Prostate gland (tissue), 2 donors: ENCODE results near the gene UBC. TPM values are rescaled to one million over a fixed set of nuclear protein-coding genes. Genes with fewer than 3 reads are reported as not detected.
A peak's percentile ranks its signal among the peaks of the same experiment; 100 is the strongest.
"Not testable (repeated sequence)": the region's sequence is repeated elsewhere in the genome, so short reads cannot be mapped to it uniquely, and the experiment has no call there.

Experiments
- DNase-seq: peaks from one replicate; pipeline ENCODE4 v3.0.0-alpha.2; 2019; ENCODE audit warnings: low spot score
- H3K27ac ChIP-seq, 2 donors: fragments of 200-600 bp; sonication (generic); 2 replicates each; pipeline ENCODE4 v1.5.1; 2017 to 2019
- H3K27me3 ChIP-seq: fragments of 200-600 bp; sonication (generic); replicated peaks from 2 replicates; pipeline ENCODE4 v1.5.1; 2019; ENCODE audit not compliant: insufficient read depth
- H3K36me3 ChIP-seq, 2 donors: fragments of 200-600 bp; sonication (generic); 1 replicate in 1 of 2; 2 replicates in 1 of 2; pipeline versions ENCODE4 v1.5.1 to v1.8.1; 2017 to 2019
- H3K4me1 ChIP-seq: fragments of 200-600 bp; sonication (generic); replicated peaks from 2 replicates; pipeline ENCODE4 v1.5.1; 2019
- H3K4me3 ChIP-seq, 2 donors: fragments of 200-600 bp; sonication (generic); 2 replicates each; pipeline ENCODE4 v1.5.1; 2017 to 2019
- H3K9me3 ChIP-seq: fragments of 200-600 bp; sonication (generic); 2 replicates; pipeline ENCODE4 v1.5.1; 2017
- POLR2A ChIP-seq: fragments of 450-650 bp; IDR thresholded peaks from one replicate; pipeline ENCODE4 v1.6.1; 2016; ENCODE audit warnings: antibody characterized with exemption, mild to moderate bottlenecking
- POLR2AphosphoS5 ChIP-seq: sonication (generic); formaldehyde crosslinking; IDR thresholded peaks from one replicate; pipeline ENCODE4 v1.6.1; 2017; ENCODE audit warnings: antibody characterized with exemption
- WGBS: methylation state at CpG from one replicate; pipeline ENCODE4 v1.1.5; 2018; 5-methylcytosine and 5-hydroxymethylcytosine counted together
- intact Hi-C: fragments of 100-400 bp; cut with DNase I; formaldehyde crosslinking; loops from one replicate; pipeline ENCODE4 v1.14.2; 2022
- total RNA-seq, 2 donors: library from RNA; depleted of rRNA; stranded (reverse); fragments of >200 nt; gene quantifications; one replicate each; pipeline ENCODE4 v1.1.0, GENCODE V29; 2016
- TF ChIP-seq, protein P1 (sequence below), 4 experiments: fragments of 200-600 bp in 2 of 4; fragments of 450-650 bp in 2 of 4; sonication (generic) in 2 of 4; IDR thresholded peaks; 1 replicate in 3 of 4; 2 replicates in 1 of 4; pipeline ENCODE4 v1.5.1; 2016 to 2019; ENCODE audit warnings: antibody characterized with exemption in 4 of 4, mild to moderate bottlenecking in 2 of 4, moderate library complexity in 2 of 4

UBC gene
- total RNA-seq, 2 donors from 2014 or later = 854 to 1,154 TPM

GRCh38 chr12:124919521-124920352, 5.3 kb upstream of the UBC start:
- Histone ChIP-seq H3K27me3 (no peaks in the 10 kb centered on the region), H3K9me3 (no peaks in the 10 kb centered on the region), H3K27ac (peak overlapping the region; percentile 99 to 100), H3K4me3 (no peak overlapping the region), H3K36me3 (no peaks in the 10 kb centered on the region), H3K4me1 (peaks cover 4% of the 10 kb centered on the region)
- DNase-seq = no peak
- 66% methylated on average over 17 of the region's 17 CpGs for WGBS
- TF ChIP-seq, protein P1, sequence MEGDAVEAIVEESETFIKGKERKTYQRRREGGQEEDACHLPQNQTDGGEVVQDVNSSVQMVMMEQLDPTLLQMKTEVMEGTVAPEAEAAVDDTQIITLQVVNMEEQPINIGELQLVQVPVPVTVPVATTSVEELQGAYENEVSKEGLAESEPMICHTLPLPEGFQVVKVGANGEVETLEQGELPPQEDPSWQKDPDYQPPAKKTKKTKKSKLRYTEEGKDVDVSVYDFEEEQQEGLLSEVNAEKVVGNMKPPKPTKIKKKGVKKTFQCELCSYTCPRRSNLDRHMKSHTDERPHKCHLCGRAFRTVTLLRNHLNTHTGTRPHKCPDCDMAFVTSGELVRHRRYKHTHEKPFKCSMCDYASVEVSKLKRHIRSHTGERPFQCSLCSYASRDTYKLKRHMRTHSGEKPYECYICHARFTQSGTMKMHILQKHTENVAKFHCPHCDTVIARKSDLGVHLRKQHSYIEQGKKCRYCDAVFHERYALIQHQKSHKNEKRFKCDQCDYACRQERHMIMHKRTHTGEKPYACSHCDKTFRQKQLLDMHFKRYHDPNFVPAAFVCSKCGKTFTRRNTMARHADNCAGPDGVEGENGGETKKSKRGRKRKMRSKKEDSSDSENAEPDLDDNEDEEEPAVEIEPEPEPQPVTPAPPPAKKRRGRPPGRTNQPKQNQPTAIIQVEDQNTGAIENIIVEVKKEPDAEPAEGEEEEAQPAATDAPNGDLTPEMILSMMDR (IDR thresholded peaks at IDR 0.05) = no peak
- peak; percentile 14 for TF ChIP-seq POLR2AphosphoS5
- intact Hi-C loops = no loop called here

GRCh38 chr12:124918622-124918988, 4.2 kb upstream of the UBC start:
- intact Hi-C loops = not testable (repeated sequence)
- 85% methylated on average over 3 of the region's 3 CpGs for WGBS

DNA sequence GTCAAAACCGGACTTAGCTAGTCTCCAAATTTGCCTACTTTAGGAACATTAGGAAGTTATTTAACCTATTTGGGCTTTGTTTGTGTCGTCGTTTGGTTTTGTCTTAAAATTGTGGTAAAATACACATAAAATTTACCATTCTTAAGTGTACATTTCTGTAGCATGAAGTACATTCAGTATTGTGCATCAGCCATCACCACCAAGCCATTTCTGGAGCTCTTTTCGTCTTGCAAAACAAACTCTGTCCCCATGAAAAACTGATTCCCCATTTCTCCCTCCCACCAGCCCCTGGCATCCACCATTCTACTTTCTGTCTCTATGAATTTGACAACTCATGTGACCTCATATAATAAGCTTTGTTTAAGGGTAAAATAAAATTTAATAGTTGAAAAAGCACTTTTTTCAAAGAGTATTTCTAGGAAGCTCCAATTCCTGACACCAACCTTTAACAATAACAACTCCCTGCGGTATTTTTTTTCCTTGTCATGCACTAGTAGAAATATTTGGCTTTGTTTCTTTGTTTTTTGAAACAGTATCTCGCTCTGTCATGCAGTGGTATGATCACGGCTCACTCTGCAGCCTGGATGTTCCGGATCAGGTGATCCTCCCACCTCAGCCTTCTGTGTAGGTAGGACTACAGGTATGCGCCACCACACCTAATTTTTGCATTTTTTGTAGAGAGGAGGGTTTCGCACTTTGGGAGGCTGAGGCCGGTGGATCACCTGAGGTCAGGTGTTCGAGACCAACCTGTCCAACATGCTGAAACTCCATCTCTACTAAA, 3.6 kb upstream of the UBC start:
- H3K9me3 ChIP-seq = no peaks in the 10 kb centered on the region
- intact Hi-C loops = no loop called here
- peak overlapping the region; percentile 99 to 100 for H3K27ac ChIP-seq
- H3K36me3 ChIP-seq = no peaks in the 10 kb centered on the region
- DNase-seq = peak; percentile 66
- 31% methylated on average over 12 of the region's 12 CpGs for WGBS
- peak overlapping the region; percentile 17 to 28 for H3K4me3 ChIP-seq
- peaks cover 4% of the 10 kb centered on the region for H3K4me1 ChIP-seq
- TF ChIP-seq POLR2A (no peak), POLR2AphosphoS5 (peak; percentile 60)
- TF ChIP-seq, protein P1 (IDR thresholded peaks at IDR 0.05) = peak in 1 of 4 experiments; percentile 8
- H3K27me3 ChIP-seq = no peaks in the 10 kb centered on the region

More at GRCh38 chr12:124918622-124918988, 4.2 kb upstream of the UBC start:
- not testable (repeated sequence) for H3K36me3 ChIP-seq, H3K4me1 ChIP-seq, DNase-seq, H3K4me3 ChIP-seq, H3K27me3 ChIP-seq, H3K9me3 ChIP-seq
- H3K27ac ChIP-seq = peak overlapping the region; percentile 99 to 100

- peaks cover 4% of the 10 kb centered on the region for H3K4me1 ChIP-seq
- H3K4me3 ChIP-seq = peak overlapping the region; percentile 17 to 28
- under 1% methylated on average over 19 of the region's 19 CpGs for WGBS
- no peaks in the 10 kb centered on the region for H3K36me3 ChIP-seq
- H3K27me3 ChIP-seq = no peaks in the 10 kb centered on the region
- peak overlapping the region; percentile 99 to 100 for H3K27ac ChIP-seq
- peak; percentile 51 for TF ChIP-seq POLR2A
- peak; percentile 100 for TF ChIP-seq POLR2AphosphoS5
- TF ChIP-seq, protein P1 (IDR thresholded peaks at IDR 0.05) = peak in 1 of 4 experiments; percentile 18
- DNase-seq = peak; percentile 98
- no peaks in the 10 kb centered on the region for H3K9me3 ChIP-seq
- intact Hi-C loops = no loop called here
Measured at GRCh38 chr12:124917135-124917840, 2.8 kb upstream of the UBC start.
